HEK293 (cell line): Measurements from ENCODE around the gene ZNF646.

Experiments
- CTCF ChIA-PET: fragments of 350-600 bp; formaldehyde crosslinking; extraction: SDS; loops from one replicate; lab custom pipeline; 2021; ENCODE audit warnings: antibody characterized with exemption; lab: Yijun Ruan, JAX
- POLR2A ChIA-PET: fragments of 300-600 bp; formaldehyde crosslinking; extraction: SDS; loops from one replicate; lab custom pipeline; 2020; ENCODE audit warnings: antibody characterized with exemption, inconsistent platforms; lab: Yijun Ruan, JAX
- H3K27ac ChIP-seq: fragments of 200-500 bp; sonication (Bioruptor generic); 2 replicates; pipeline ENCODE4 v1.5.1; 2014; ENCODE audit warnings: low read depth, low read length, control low read depth, inconsistent platforms; ENCODE audit errors: extremely low read depth
- H3K36me3 ChIP-seq, 2 experiments: fragments of 200-500 bp in 1 of 2; sonication (Bioruptor generic) in 1 of 2; 1 replicate in 1 of 2; 2 replicates in 1 of 2; pipeline ENCODE4 v1.5.1; 2014 to 2017; ENCODE audit warnings: inconsistent platforms in 2 of 2, low read length in 2 of 2; ENCODE audit not compliant: control insufficient read depth in 2 of 2, insufficient read depth in 1 of 2
- H3K4me1 ChIP-seq: fragments of 200-500 bp; sonication (Bioruptor generic); 2 replicates; pipeline ENCODE4 v1.5.1; 2014; ENCODE audit warnings: mild to moderate bottlenecking, low read length, inconsistent platforms; ENCODE audit not compliant: control insufficient read depth, insufficient read depth
- H3K4me3 ChIP-seq: 2 replicates; pipeline ENCODE4 v1.5.1; 2011; ENCODE audit warnings: low read depth, mild to moderate bottlenecking, control low read depth, low read length, moderate library complexity
- H3K9me3 ChIP-seq: fragments of 200-500 bp; sonication (Bioruptor generic); 2 replicates; pipeline ENCODE4 v1.5.1; 2014; ENCODE audit warnings: low read depth, low read length, inconsistent platforms; ENCODE audit not compliant: control insufficient read depth, insufficient read depth
- PATZ1 ChIP-seq: fragments of 450-650 bp; formaldehyde crosslinking; IDR thresholded peaks from 2 replicates; pipeline ENCODE4 v1.5.1; 2016; ENCODE audit warnings: missing biosample characterization, missing genetic modification characterization
- PRDM2 ChIP-seq: fragments of 450-650 bp; formaldehyde crosslinking; IDR thresholded peaks from 2 replicates; pipeline ENCODE4 v1.5.1; 2016; ENCODE audit warnings: missing biosample characterization, missing genetic modification characterization, borderline replicate concordance
- ZNF133 ChIP-seq: fragments of 450-650 bp; formaldehyde crosslinking; IDR thresholded peaks from 2 replicates; pipeline ENCODE4 v1.5.1; 2016; ENCODE audit warnings: missing biosample characterization, missing genetic modification characterization
- ZNF2 ChIP-seq: fragments of 450-650 bp; formaldehyde crosslinking; IDR thresholded peaks from 2 replicates; pipeline ENCODE4 v1.5.1; 2016; ENCODE audit warnings: missing biosample characterization, missing genetic modification characterization
- ZNF221 ChIP-seq: fragments of 450-650 bp; formaldehyde crosslinking; IDR thresholded peaks from 2 replicates; pipeline ENCODE4 v1.5.1; 2017; ENCODE audit warnings: missing biosample characterization, missing genetic modification characterization, borderline replicate concordance
- ZNF302 ChIP-seq: fragments of 450-650 bp; formaldehyde crosslinking; IDR thresholded peaks from 2 replicates; pipeline ENCODE4 v1.5.1; 2016; ENCODE audit warnings: missing biosample characterization, missing genetic modification characterization, low read depth
- ZNF670 ChIP-seq: fragments of 450-650 bp; formaldehyde crosslinking; IDR thresholded peaks from 2 replicates; pipeline ENCODE4 v1.5.1; 2016; ENCODE audit warnings: missing biosample characterization, missing genetic modification characterization, low read depth
- ZNF701 ChIP-seq: fragments of 450-650 bp; formaldehyde crosslinking; IDR thresholded peaks from 2 replicates; pipeline ENCODE4 v1.5.1; 2016; ENCODE audit warnings: missing biosample characterization, missing genetic modification characterization
- ZNF785 ChIP-seq: fragments of 450-650 bp; formaldehyde crosslinking; IDR thresholded peaks from 2 replicates; pipeline ENCODE4 v1.5.1; 2016; ENCODE audit warnings: missing biosample characterization, missing genetic modification characterization
- TF ChIP-seq, protein P1 (sequence below): fragments of 450-650 bp; formaldehyde crosslinking; IDR thresholded peaks from 2 replicates; pipeline ENCODE4 v1.5.1; 2016; ENCODE audit warnings: missing biosample characterization, missing genetic modification characterization

Gene ZNF646

GRCh38 chr16:31077592-31078396 lies 3.6 kb downstream of the ZNF646 start:
- no peak overlapping the region for H3K27ac ChIP-seq
- CTCF ChIA-PET = no interaction called here
- TF ChIP-seq ZNF670 = no peak
- TF ChIP-seq, all 188 proteins: peak for 0
- H3K4me1 ChIP-seq = no peaks in the 10 kb centered on the region
- H3K36me3 ChIP-seq = peaks cover 0 to 68% of the 10 kb centered on the region in 2 experiments; a peak in 1 of 3 replicates
- H3K9me3 ChIP-seq = no peaks in the 10 kb centered on the region
- H3K4me3 ChIP-seq = no peak overlapping the region
- POLR2A ChIA-PET = interaction anchor here (0.7 to 1.0 kb wide), 2 partner anchors 11 to 14 kb away, joined by 3 to 5 read pairs; partner anchors contain the start of gene PRSS53

GRCh38 chr16:31078597-31079341 lies 4.5 kb downstream of the ZNF646 start:
- Histone ChIP-seq H3K36me3 (peaks cover 0 to 77% of the 10 kb centered on the region in 2 experiments; a peak in 1 of 3 replicates), H3K4me1 (no peaks in the 10 kb centered on the region), H3K4me3 (no peak overlapping the region), H3K27ac (no peak overlapping the region), H3K9me3 (no peaks in the 10 kb centered on the region)
- TF ChIP-seq ZNF133 (tag by site-specific recombination) = no peak
- no peak for TF ChIP-seq ZNF701 (tag by site-specific recombination)
- no peak for TF ChIP-seq ZNF2 (tag by site-specific recombination)
- TF ChIP-seq ZNF221 (tag by site-specific recombination) = no peak
- TF ChIP-seq ZNF302 (tag by site-specific recombination) = no peak
- TF ChIP-seq, protein P1, sequence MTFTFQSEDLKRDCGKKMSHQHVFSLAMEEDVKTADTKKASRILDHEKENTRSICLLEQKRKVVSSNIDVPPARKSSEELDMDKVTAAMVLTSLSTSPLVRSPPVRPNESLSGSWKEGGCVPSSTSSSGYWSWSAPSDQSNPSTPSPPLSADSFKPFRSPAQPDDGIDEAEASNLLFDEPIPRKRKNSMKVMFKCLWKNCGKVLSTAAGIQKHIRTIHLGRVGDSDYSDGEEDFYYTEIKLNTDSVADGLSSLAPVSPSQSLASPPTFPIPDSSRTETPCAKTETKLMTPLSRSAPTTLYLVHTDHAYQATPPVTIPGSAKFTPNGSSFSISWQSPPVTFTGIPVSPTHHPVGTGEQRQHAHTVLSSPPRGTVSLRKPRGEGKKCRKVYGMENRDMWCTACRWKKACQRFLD (tag by site-specific recombination) = no peak
- no peak for TF ChIP-seq PATZ1 (tag by site-specific recombination)
- TF ChIP-seq ZNF785 (tag by site-specific recombination) = no peak
- TF ChIP-seq PRDM2 (tag by site-specific recombination) = no peak
- CTCF ChIA-PET = interaction anchor here (0.6 kb wide), 1 partner anchor 93 kb away, joined by 3 read pairs; no protein-coding TSS in a partner anchor
- POLR2A ChIA-PET = interaction anchor here (1.7 kb wide), 1 partner anchor 39 kb away, joined by 3 read pairs; the partner anchor contains the start of gene KAT8
